Right lobe of liver (tissue), 6 donors: ENCODE measurements around the gene KCTD15. TPM values are rescaled to one million over a fixed set of nuclear protein-coding genes. Genes with fewer than 3 reads are reported as not detected.

Experiments used
- ATAC-seq, 4 donors: fragments of 200-7000 bp; cut with Tn5 transposase; one replicate each; pipeline ENCODE4 v1.9.1; 2020; ENCODE audit warnings: mild to moderate bottlenecking in 4 of 4, moderate library complexity in 4 of 4
- DNase-seq, 3 donors: peaks; one replicate each; pipeline ENCODE4 v3.0.0-alpha.2; 2020
- H3K27ac ChIP-seq, 3 donors: fragments of 200-600 bp; one replicate each; pipeline ENCODE4 v1.8.0; 2022
- H3K27me3 ChIP-seq, 2 donors: fragments of 200-600 bp; one replicate each; pipeline ENCODE4 v1.8.0; 2022
- H3K36me3 ChIP-seq, 4 donors: fragments of 200-600 bp; sonication (generic) in 1 of 4; one replicate each; pipeline versions ENCODE4 v1.5.1 to v1.8.0; 2017 to 2022; ENCODE audit warnings: control low read depth in 1 of 4
- H3K4me1 ChIP-seq, 4 donors: fragments of 200-600 bp; sonication (generic) in 1 of 4; one replicate each; pipeline versions ENCODE4 v1.5.1 to v1.8.0; 2017 to 2022; ENCODE audit warnings: control low read depth in 1 of 4
- H3K4me3 ChIP-seq, 3 donors: fragments of 200-600 bp; one replicate each; pipeline ENCODE4 v1.8.0; 2022
- H3K9me3 ChIP-seq, 4 donors: fragments of 200-600 bp; sonication (generic) in 1 of 4; one replicate each; pipeline versions ENCODE4 v1.5.1 to v1.8.0; 2017 to 2022; ENCODE audit warnings: control low read depth in 1 of 4
- POLR2A ChIP-seq: fragments of 450-650 bp; IDR thresholded peaks from one replicate; pipeline ENCODE4 v1.6.1; 2017; ENCODE audit warnings: antibody characterized with exemption, mild to moderate bottlenecking
- WGBS: methylation state at CpG from one replicate; pipeline ENCODE4 v1.1.6; 2018; ENCODE audit warnings: low coverage, low lambda C conversion rate; ENCODE audit not compliant: insufficient coverage; ENCODE audit errors: missing lambda C conversion rate; 5-methylcytosine and 5-hydroxymethylcytosine counted together
- intact Hi-C, 2 donors: fragments of 100-400 bp; cut with DNase I; formaldehyde crosslinking; loops; one replicate each; pipeline versions ENCODE4 v1.11.2 to v1.14.1; 2022
- total RNA-seq, 6 experiments: library from RNA; depleted of rRNA in 2 of 6; stranded (reverse); fragments of >200 nt in 2 of 6; fragmentation: NEBNext Ultra II Directional in 3 of 6; extraction: Animal tissue kit (Norgen Biotek cat#: 25700) in 3 of 6; gene quantifications; one replicate each; pipeline versions ENCODE4 v1.1.0 to v1.2.4, GENCODE V29; 2016 to 2023
- TF ChIP-seq, protein P1 (sequence below), 4 donors: fragments of 200-600 bp in 3 of 4; fragments of 450-650 bp in 1 of 4; IDR thresholded peaks; one replicate each; pipeline versions ENCODE4 v1.5.1 to v1.8.0; 2016 to 2022; ENCODE audit warnings: antibody characterized with exemption in 4 of 4, mild to moderate bottlenecking in 2 of 4
- donor health status: DM: no; HTN: yes; CAD: no.
- donor health status: DM: no; HTN: no; CAD: no.
- donor health status: DM: no; HTN: no; CAD: no.
- donor health status: DM: no; HTN: yes; CAD: no.
- donor health status: DM: no; HTN: yes; CAD: no.

KCTD15 gene
- total RNA-seq, 6 experiments from 2014 or later = 5.0 to 27.0 (median 11.5) TPM

- no peaks in the 10 kb centered on the region for H3K27me3 ChIP-seq
- TF ChIP-seq, protein P1, sequence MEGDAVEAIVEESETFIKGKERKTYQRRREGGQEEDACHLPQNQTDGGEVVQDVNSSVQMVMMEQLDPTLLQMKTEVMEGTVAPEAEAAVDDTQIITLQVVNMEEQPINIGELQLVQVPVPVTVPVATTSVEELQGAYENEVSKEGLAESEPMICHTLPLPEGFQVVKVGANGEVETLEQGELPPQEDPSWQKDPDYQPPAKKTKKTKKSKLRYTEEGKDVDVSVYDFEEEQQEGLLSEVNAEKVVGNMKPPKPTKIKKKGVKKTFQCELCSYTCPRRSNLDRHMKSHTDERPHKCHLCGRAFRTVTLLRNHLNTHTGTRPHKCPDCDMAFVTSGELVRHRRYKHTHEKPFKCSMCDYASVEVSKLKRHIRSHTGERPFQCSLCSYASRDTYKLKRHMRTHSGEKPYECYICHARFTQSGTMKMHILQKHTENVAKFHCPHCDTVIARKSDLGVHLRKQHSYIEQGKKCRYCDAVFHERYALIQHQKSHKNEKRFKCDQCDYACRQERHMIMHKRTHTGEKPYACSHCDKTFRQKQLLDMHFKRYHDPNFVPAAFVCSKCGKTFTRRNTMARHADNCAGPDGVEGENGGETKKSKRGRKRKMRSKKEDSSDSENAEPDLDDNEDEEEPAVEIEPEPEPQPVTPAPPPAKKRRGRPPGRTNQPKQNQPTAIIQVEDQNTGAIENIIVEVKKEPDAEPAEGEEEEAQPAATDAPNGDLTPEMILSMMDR (IDR thresholded peaks at IDR 0.05) = no peak
- TF ChIP-seq POLR2A = no peak
- no peaks in the 10 kb centered on the region for H3K4me1 ChIP-seq
- no peaks in the 10 kb centered on the region for H3K36me3 ChIP-seq
- no peak overlapping the region for H3K4me3 ChIP-seq
- DNase-seq = no peak
- WGBS = 40% methylated on average over 1 of the region's 6 CpGs
- H3K27ac ChIP-seq = no peak overlapping the region
- intact Hi-C loops = no loop called here
- no peak for ATAC-seq
- H3K9me3 ChIP-seq = no peaks in the 10 kb centered on the region
Observed at GRCh38 chr19:33780251-33780650, 16.4 kb upstream of the KCTD15 start.

- Histone ChIP-seq H3K4me1 (no peaks in the 10 kb centered on the region), H3K27ac (no peak overlapping the region), H3K36me3 (no peaks in the 10 kb centered on the region), H3K9me3 (no peaks in the 10 kb centered on the region), H3K27me3 (no peaks in the 10 kb centered on the region), H3K4me3 (no peak overlapping the region)
- DNase-seq (no peak), ATAC-seq (no peak)
- TF ChIP-seq, protein P1 (IDR thresholded peaks at IDR 0.05) = no peak
- no peak for TF ChIP-seq POLR2A
- intact Hi-C loops = no loop called here
- WGBS = 33% methylated on average over 10 of the region's 12 CpGs
Observed at GRCh38 chr19:33780746-33781145, 15.9 kb upstream of the KCTD15 start.

GRCh38 chr19:33781415-33781935 lies 15.2 kb upstream of the KCTD15 start:
- H3K27me3 ChIP-seq = no peaks in the 10 kb centered on the region
- no peak for DNase-seq
- intact Hi-C loops = no loop called here

DNA sequence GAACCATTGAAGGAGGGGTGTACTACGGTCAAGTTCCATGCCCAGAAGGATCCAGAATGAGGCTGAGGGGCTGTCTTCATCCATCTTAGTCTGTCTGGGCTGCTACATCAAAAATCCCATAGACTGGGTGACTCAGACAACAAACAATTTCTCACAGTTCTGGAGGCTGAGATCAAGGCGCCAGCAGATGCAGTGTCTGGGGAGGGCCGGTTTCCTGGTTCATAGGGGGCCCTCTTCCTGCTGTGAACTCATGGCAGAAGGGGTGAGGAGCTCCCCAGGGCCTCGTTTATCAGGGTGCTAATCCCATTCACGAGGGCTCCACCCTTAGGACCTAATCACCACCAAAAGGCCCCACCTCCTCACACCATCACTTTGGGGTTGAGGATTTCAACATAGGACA lies 14.7 kb upstream of the KCTD15 start:
- DNase-seq (no peak), ATAC-seq (no peak)
- no peak overlapping the region for H3K4me3 ChIP-seq
- H3K27ac ChIP-seq = no peak overlapping the region
- no peak for TF ChIP-seq POLR2A
- TF ChIP-seq, protein P1 (IDR thresholded peaks at IDR 0.05) = no peak
- H3K27me3 ChIP-seq = no peaks in the 10 kb centered on the region
- WGBS = 18% methylated on average over 2 of the region's 5 CpGs
- no peaks in the 10 kb centered on the region for H3K9me3 ChIP-seq
- intact Hi-C loops = no loop called here
- no peaks in the 10 kb centered on the region for H3K36me3 ChIP-seq
- no peaks in the 10 kb centered on the region for H3K4me1 ChIP-seq

More at GRCh38 chr19:33781415-33781935, 15.2 kb upstream of the KCTD15 start:
- TF ChIP-seq POLR2A = no peak
- TF ChIP-seq, protein P1 (IDR thresholded peaks at IDR 0.05) = no peak
- 56% methylated on average over 5 of the region's 15 CpGs for WGBS
- Histone ChIP-seq H3K27ac (no peak overlapping the region), H3K36me3 (no peaks in the 10 kb centered on the region), H3K4me3 (no peak overlapping the region), H3K4me1 (no peaks in the 10 kb centered on the region), H3K9me3 (no peaks in the 10 kb centered on the region)
- ATAC-seq = no peak

DNA sequence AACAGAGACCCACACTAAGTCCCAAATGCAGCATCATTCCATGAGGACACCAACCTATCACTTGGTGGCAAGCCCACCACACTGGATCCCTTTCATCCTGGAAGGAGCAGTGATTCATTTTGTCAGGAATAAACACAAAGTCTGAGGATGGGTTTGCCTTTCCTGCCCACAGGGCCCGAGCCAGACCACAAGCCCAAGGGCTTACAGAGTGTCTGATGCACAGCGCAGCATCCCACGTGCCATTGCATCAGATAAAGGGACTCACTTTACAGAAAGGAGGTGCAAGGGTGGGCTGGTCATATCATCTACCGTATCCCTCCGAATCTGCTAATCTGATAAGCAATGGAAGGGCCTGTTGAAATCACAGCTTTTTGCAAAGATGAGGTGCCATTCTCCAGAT lies 12.2 kb upstream of the KCTD15 start:
- Histone ChIP-seq H3K27me3 (no peaks in the 10 kb centered on the region), H3K4me3 (no peak overlapping the region), H3K9me3 (no peaks in the 10 kb centered on the region), H3K36me3 (no peaks in the 10 kb centered on the region), H3K27ac (no peak overlapping the region), H3K4me1 (no peaks in the 10 kb centered on the region)
- intact Hi-C loops = no loop called here
- TF ChIP-seq POLR2A = no peak
- TF ChIP-seq, protein P1 (IDR thresholded peaks at IDR 0.05) = no peak
- ATAC-seq (no peak), DNase-seq (no peak)
- 67% methylated on average over 1 of the region's 5 CpGs for WGBS
